ENCODE results near the gene KCTD1.

GRCh38 chr18:26406324-26406723, 142.0 kb downstream of the KCTD1 start:
- TF ChIP-seq, protein P1, sequence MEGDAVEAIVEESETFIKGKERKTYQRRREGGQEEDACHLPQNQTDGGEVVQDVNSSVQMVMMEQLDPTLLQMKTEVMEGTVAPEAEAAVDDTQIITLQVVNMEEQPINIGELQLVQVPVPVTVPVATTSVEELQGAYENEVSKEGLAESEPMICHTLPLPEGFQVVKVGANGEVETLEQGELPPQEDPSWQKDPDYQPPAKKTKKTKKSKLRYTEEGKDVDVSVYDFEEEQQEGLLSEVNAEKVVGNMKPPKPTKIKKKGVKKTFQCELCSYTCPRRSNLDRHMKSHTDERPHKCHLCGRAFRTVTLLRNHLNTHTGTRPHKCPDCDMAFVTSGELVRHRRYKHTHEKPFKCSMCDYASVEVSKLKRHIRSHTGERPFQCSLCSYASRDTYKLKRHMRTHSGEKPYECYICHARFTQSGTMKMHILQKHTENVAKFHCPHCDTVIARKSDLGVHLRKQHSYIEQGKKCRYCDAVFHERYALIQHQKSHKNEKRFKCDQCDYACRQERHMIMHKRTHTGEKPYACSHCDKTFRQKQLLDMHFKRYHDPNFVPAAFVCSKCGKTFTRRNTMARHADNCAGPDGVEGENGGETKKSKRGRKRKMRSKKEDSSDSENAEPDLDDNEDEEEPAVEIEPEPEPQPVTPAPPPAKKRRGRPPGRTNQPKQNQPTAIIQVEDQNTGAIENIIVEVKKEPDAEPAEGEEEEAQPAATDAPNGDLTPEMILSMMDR (IDR thresholded peaks at IDR 0.05; ENCODE audit: insufficient read depth, low read length): no peak
- no peak for TF ChIP-seq GABPA (IDR thresholded peaks at IDR 0.05; ENCODE audit: low read depth)
